HG03045 (cell line): ENCODE measurements around the gene HACD4.

Source experiments
- ATAC-seq: cut with Tn5 transposase; IDR thresholded peaks from one replicate; pipeline ENCODE4 v1.9.1; 2021; ENCODE audit warnings: mild to moderate bottlenecking, moderate library complexity; ENCODE audit not compliant: unreplicated experiment

HACD4 gene

GRCh38 chr9:21031091-21031807, at the start of gene HACD4:
Gene HACD4 (minus strand): TSS chr9:21031640. CDS start chr9:21031590, 50 bp downstream.
- ATAC-seq, result peak; percentile 88

GRCh38 chr9:21080793-21081192, 49.4 kb upstream of the HACD4 start:
- ATAC-seq, result no peak

GRCh38 chr9:21078702-21079101, 47.3 kb upstream of the HACD4 start:
- no peak for ATAC-seq

- ATAC-seq, result no peak
Measured at GRCh38 chr9:21077781-21078180, 46.3 kb upstream of the HACD4 start, which contains the start of gene IFNB1. Gene IFNB1 (minus strand): TSS chr9:21077942. CDS start chr9:21077869, 73 bp downstream.

GRCh38 chr9:21075484-21075883, 44.0 kb upstream of the HACD4 start:
- ATAC-seq, result no peak

GRCh38 chr9:21070906-21071305, 39.5 kb upstream of the HACD4 start:
- ATAC-seq, result no peak

- no peak for ATAC-seq
Measured at GRCh38 chr9:21070171-21070571, 38.7 kb upstream of the HACD4 start.

GRCh38 chr9:21060919-21061561, 29.6 kb upstream of the HACD4 start:
- no peak for ATAC-seq

GRCh38 chr9:21056931-21057330, 25.5 kb upstream of the HACD4 start:
- ATAC-seq, result no peak

GRCh38 chr9:21053851-21054250, 22.4 kb upstream of the HACD4 start:
- ATAC-seq, result no peak

GRCh38 chr9:21047281-21047691, 15.8 kb upstream of the HACD4 start:
- ATAC-seq, result no peak

GRCh38 chr9:21043841-21044240, 12.4 kb upstream of the HACD4 start:
- no peak for ATAC-seq

- no peak for ATAC-seq
Measured at GRCh38 chr9:21042466-21042865, 11.0 kb upstream of the HACD4 start.

- no peak for ATAC-seq
Measured at GRCh38 chr9:21039302-21039701, 7.9 kb upstream of the HACD4 start.

- ATAC-seq, result no peak
Measured at GRCh38 chr9:21037278-21037677, 5.8 kb upstream of the HACD4 start.

GRCh38 chr9:21031808-21032183, 356 bp upstream of the HACD4 start:
- no peak for ATAC-seq

GRCh38 chr9:21030389-21031035, 928 bp downstream of the HACD4 start:
- peak; percentile 67 for ATAC-seq

GRCh38 chr9:21029661-21030060, 1.8 kb downstream of the HACD4 start:
- ATAC-seq, result no peak

GRCh38 chr9:21028466-21028865, 3.0 kb downstream of the HACD4 start:
- no peak for ATAC-seq

GRCh38 chr9:21027295-21027694, 4.1 kb downstream of the HACD4 start:
- no peak for ATAC-seq

GRCh38 chr9:21023861-21024260, 7.6 kb downstream of the HACD4 start:
- ATAC-seq, result no peak

- ATAC-seq, result no peak
Measured at GRCh38 chr9:21018177-21018576, 13.3 kb downstream of the HACD4 start.
